Neuronal stem cell (in vitro differentiated cells): ENCODE data around the gene NRAS. TPM values are rescaled to one million over a fixed set of nuclear protein-coding genes. Genes with fewer than 3 reads are reported as not detected.

Experiments used
- DNase-seq: peaks from one replicate; pipeline ENCODE4 v3.0.0-alpha.2; 2013; ENCODE audit warnings: low spot score
- H2AFZ ChIP-seq: one replicate; pipeline ENCODE4 v1.6.1; 2013; ENCODE audit warnings: mild to moderate bottlenecking, low read length, inconsistent platforms
- H2AK5ac ChIP-seq: 2 replicates; pipeline ENCODE4 v1.6.1; 2013; ENCODE audit warnings: low read depth, mild to moderate bottlenecking, inconsistent platforms, low read length, moderate library complexity, mixed read lengths
- H2BK120ac ChIP-seq: 2 replicates; pipeline ENCODE4 v1.6.1; 2013; ENCODE audit warnings: low read depth, mild to moderate bottlenecking, inconsistent platforms, low read length, moderate library complexity, mixed read lengths
- H2BK12ac ChIP-seq: one replicate; pipeline ENCODE4 v1.6.1; 2013; ENCODE audit warnings: low read length, inconsistent platforms
- H2BK15ac ChIP-seq: 2 replicates; pipeline ENCODE4 v1.6.1; 2013; ENCODE audit warnings: mild to moderate bottlenecking, low read length, inconsistent platforms, mixed read lengths
- H2BK5ac ChIP-seq: one replicate; pipeline ENCODE4 v1.6.1; 2013; ENCODE audit warnings: inconsistent platforms, mild to moderate bottlenecking, low read length, moderate library complexity
- H3K14ac ChIP-seq: one replicate; pipeline ENCODE4 v1.6.1; 2013; ENCODE audit warnings: low read length, inconsistent platforms
- H3K18ac ChIP-seq: 2 replicates; pipeline ENCODE4 v1.6.1; 2013; ENCODE audit warnings: low read length, inconsistent platforms
- H3K23ac ChIP-seq: 2 replicates; pipeline ENCODE4 v1.6.1; 2013; ENCODE audit warnings: low read depth, mild to moderate bottlenecking, mixed read lengths, low read length, inconsistent platforms; ENCODE audit not compliant: poor library complexity
- H3K27ac ChIP-seq: replicated peaks from 3 replicates; pipeline ENCODE4 v1.5.1; 2013; ENCODE audit warnings: low read length, inconsistent platforms
- H3K27me3 ChIP-seq, 3 experiments: 2 replicates each; pipeline ENCODE4 v1.6.1; 2013; ENCODE audit warnings: low read length in 3 of 3, mild to moderate bottlenecking in 2 of 3, inconsistent platforms in 1 of 3, low read depth in 1 of 3, mixed read lengths in 1 of 3, moderate library complexity in 1 of 3; ENCODE audit not compliant: control insufficient read depth in 3 of 3, insufficient read depth in 3 of 3
- H3K36me3 ChIP-seq, 2 donors: replicated peaks in 1 of 2; 2 replicates each; pipeline ENCODE4 v1.6.1; 2013; ENCODE audit warnings: low read length in 2 of 2; ENCODE audit not compliant: control insufficient read depth in 2 of 2, insufficient read depth in 2 of 2
- H3K4ac ChIP-seq: 2 replicates; pipeline ENCODE4 v1.6.1; 2013; ENCODE audit warnings: inconsistent platforms, mild to moderate bottlenecking, low read length, moderate library complexity
- H3K4me1 ChIP-seq, 2 donors: 1 replicate in 1 of 2; 2 replicates in 1 of 2; pipeline ENCODE4 v1.6.1; 2013; ENCODE audit warnings: low read length in 2 of 2, low read depth in 1 of 2; ENCODE audit not compliant: control insufficient read depth in 2 of 2, insufficient read depth in 1 of 2
- H3K4me2 ChIP-seq: one replicate; pipeline ENCODE4 v1.6.1; 2013; ENCODE audit warnings: mild to moderate bottlenecking, low read length, inconsistent platforms; ENCODE audit not compliant: insufficient read depth, poor library complexity, severe bottlenecking
- H3K4me3 ChIP-seq, 2 donors: 2 replicates each; pipeline ENCODE4 v1.5.1; 2013; ENCODE audit warnings: low read length in 2 of 2, mild to moderate bottlenecking in 2 of 2, inconsistent platforms in 1 of 2, moderate library complexity in 1 of 2
- H3K79me1 ChIP-seq: one replicate; pipeline ENCODE4 v1.6.1; 2013; ENCODE audit warnings: low read depth, mild to moderate bottlenecking, inconsistent platforms, low read length, moderate library complexity
- H3K9ac ChIP-seq: one replicate; pipeline ENCODE4 v1.6.1; 2013; ENCODE audit warnings: mild to moderate bottlenecking, low read depth, low read length, inconsistent platforms; ENCODE audit not compliant: poor library complexity
- H3K9me3 ChIP-seq, 2 donors: replicated peaks in 1 of 2; 2 replicates each; pipeline versions ENCODE3 to v1.6.1; 2013; ENCODE audit warnings: low read length in 2 of 2, mild to moderate bottlenecking in 2 of 2, inconsistent platforms in 1 of 2, low read depth in 1 of 2, mixed read lengths in 1 of 2, moderate library complexity in 1 of 2; ENCODE audit not compliant: control insufficient read depth in 2 of 2, insufficient read depth in 1 of 2
- H4K8ac ChIP-seq: one replicate; pipeline ENCODE4 v1.6.1; 2013; ENCODE audit warnings: low read depth, mild to moderate bottlenecking, inconsistent platforms, low read length, moderate library complexity
- H4K91ac ChIP-seq: one replicate; pipeline ENCODE4 v1.6.1; 2013; ENCODE audit warnings: low read length, low read depth, mild to moderate bottlenecking, inconsistent platforms; ENCODE audit not compliant: poor library complexity
- WGBS, 2 donors: extraction: QIAGEN DNeasy Blood & Tissue Kit; methylation state at CpG; one replicate each; pipeline ENCODE4 v1.1.7; 2013; ENCODE audit warnings: missing lambda C conversion rate in 2 of 2, mixed read lengths in 1 of 2; ENCODE audit not compliant: insufficient read length in 2 of 2, insufficient replicate concordance in 1 of 2; ENCODE audit errors: extremely low coverage in 2 of 2; 5-methylcytosine and 5-hydroxymethylcytosine counted together
- polyA plus RNA-seq, 2 experiments: library from polyadenylated mRNA; stranded (reverse); fragments of 200-250 nt; gene quantifications; one replicate each; pipeline ENCODE4 v1.2.3, GENCODE V29; 2013

The NRAS gene
- polyA plus RNA-seq (2013, experiment 1 of 2) = 72.0 TPM
- polyA plus RNA-seq (2013, experiment 2 of 2) = 74.8 TPM

DNA sequence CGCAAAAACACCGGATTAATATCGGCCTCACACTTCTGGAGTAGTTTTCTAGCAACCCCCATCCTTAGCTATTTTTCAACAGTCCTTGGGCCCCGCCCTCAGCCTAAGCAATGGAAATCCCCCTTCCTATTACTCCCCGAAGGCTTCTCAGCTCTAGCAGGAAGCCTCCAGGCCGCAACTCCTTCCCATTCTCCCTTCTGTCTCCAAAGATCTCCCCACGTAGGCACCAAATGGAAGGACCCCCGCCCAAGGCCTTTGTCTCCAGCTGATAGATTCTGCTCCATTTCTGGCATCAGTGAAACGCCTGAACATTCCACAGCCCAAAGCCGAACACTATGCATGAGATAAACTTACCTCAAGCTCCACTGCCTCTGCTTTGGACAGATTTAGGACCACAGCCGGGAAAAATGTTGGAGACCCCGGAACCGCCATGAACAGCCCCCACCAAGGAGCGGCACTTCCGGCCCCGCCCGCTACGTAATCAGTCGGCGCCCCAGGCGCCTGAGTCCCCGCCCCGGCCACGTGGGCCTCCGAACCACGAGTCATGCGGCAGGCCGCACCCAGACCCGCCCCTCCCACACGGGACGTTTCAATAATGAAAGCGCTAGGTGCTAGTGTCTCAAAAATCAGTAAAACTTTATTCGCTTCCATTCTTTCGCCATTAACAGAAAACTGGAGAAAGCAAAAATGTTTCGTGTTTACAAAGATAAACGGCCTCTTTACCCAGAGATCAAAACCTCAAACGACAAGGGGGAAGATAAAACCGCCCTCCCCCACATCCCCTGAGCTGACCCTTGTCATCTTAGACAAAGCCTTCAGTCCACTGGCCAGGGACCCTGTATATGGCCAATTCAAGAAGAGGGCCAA lies at the start of gene NRAS:
Gene NRAS (minus strand): TSS at position 468 of the 867 bp plus-strand sequence. CDS start 611 bp downstream, outside the sequence.
- Histone ChIP-seq H2BK5ac (no peak within 1 kb of the TSS), H3K18ac (no peak within 1 kb of the TSS), H3K4ac (no peak within 1 kb of the TSS), H4K8ac (no peak within 1 kb of the TSS), H2BK15ac (no peak within 1 kb of the TSS), H3K4me3 (peak within 1 kb of the TSS; percentile 69 to 93), H3K4me2 (peak within 1 kb of the TSS; percentile 76), H3K9me3 (no peaks in the 10 kb centered on the region), H3K27ac (peak within 1 kb of the TSS; percentile 45), H2AK5ac (no peak within 1 kb of the TSS), H3K9ac (peak within 1 kb of the TSS; percentile 50), H2BK12ac (no peak within 1 kb of the TSS), H4K91ac (no peak within 1 kb of the TSS), H3K27me3 (no peaks in the 10 kb centered on the region), H2AFZ (peak within 1 kb of the TSS; percentile 80), H3K4me1 (peaks cover 0 to 7% of the 10 kb centered on the region in 2 donors), H3K79me1 (peaks cover 5% of the 10 kb centered on the region), H3K23ac (no peak within 1 kb of the TSS), H3K36me3 (peaks cover 27 to 90% of the 10 kb centered on the region in 2 donors), H3K14ac (no peak within 1 kb of the TSS), H2BK120ac (no peak within 1 kb of the TSS)
- peak; percentile 87 for DNase-seq
- no CpG with 5 or more reads among the region's 38 CpGs for WGBS, 2 donors

GRCh38 chr1:114764689-114765088 lies 48.1 kb upstream of the NRAS start:
- Histone ChIP-seq H3K4me1 (no peaks in the 10 kb centered on the region), H2BK15ac (no peak overlapping the region), H4K91ac (no peak overlapping the region), H4K8ac (no peak overlapping the region), H3K4ac (no peak overlapping the region), H2BK120ac (no peak overlapping the region), H3K79me1 (no peaks in the 10 kb centered on the region), H3K36me3 (peaks cover 3 to 11% of the 10 kb centered on the region in 2 donors), H3K23ac (no peak overlapping the region), H2AFZ (no peak overlapping the region), H3K18ac (no peak overlapping the region), H3K9ac (no peak overlapping the region), H2BK12ac (no peak overlapping the region), H3K27ac (no peak overlapping the region), H2AK5ac (no peak overlapping the region), H3K27me3 (no peaks in the 10 kb centered on the region), H3K4me3 (no peak overlapping the region), H3K4me2 (no peak overlapping the region), H3K9me3 (no peaks in the 10 kb centered on the region), H3K14ac (no peak overlapping the region), H2BK5ac (no peak overlapping the region)
- no CpG with 5 or more reads among the region's 4 CpGs for WGBS, 2 donors
- no peak for DNase-seq

GRCh38 chr1:114758256-114758832 lies 41.8 kb upstream of the NRAS start:
- no peak overlapping the region for H4K91ac ChIP-seq
- H2BK5ac ChIP-seq = no peak overlapping the region
- H2BK15ac ChIP-seq = no peak overlapping the region
- peak overlapping the region; percentile 89 for H2AFZ ChIP-seq
- H2AK5ac ChIP-seq = no peak overlapping the region
- H3K27ac ChIP-seq = no peak overlapping the region
- H3K9ac ChIP-seq = no peak overlapping the region
- H3K4me3 ChIP-seq = peak overlapping the region in 1 of 2 donors; percentile 70
- no peak overlapping the region for H3K18ac ChIP-seq
- H3K27me3 ChIP-seq = no peaks in the 10 kb centered on the region
- no peak overlapping the region for H3K4ac ChIP-seq
- no peak for DNase-seq
- H3K23ac ChIP-seq = no peak overlapping the region
- H3K79me1 ChIP-seq = no peaks in the 10 kb centered on the region
- H3K36me3 ChIP-seq = peaks cover 1 to 26% of the 10 kb centered on the region in 2 donors
- WGBS, 2 donors = no CpG with 5 or more reads among the region's 6 CpGs
- H3K4me2 ChIP-seq = peak overlapping the region; percentile 27
- H2BK120ac ChIP-seq = no peak overlapping the region
- no peak overlapping the region for H2BK12ac ChIP-seq
- H3K14ac ChIP-seq = no peak overlapping the region
- peaks cover 0 to 4% of the 10 kb centered on the region in 2 donors for H3K9me3 ChIP-seq
- H3K4me1 ChIP-seq = peaks cover 3 to 10% of the 10 kb centered on the region in 2 donors
- H4K8ac ChIP-seq = no peak overlapping the region
